Body of pancreas (tissue), 4 donors: Measurements from ENCODE around the gene SLC6A20. TPM values are rescaled to one million over a fixed set of nuclear protein-coding genes. Genes with fewer than 3 reads are reported as not detected.

ENCODE experiments used
- ATAC-seq: fragments of 150-250 bp; one replicate; pipeline ENCODE4 v1.9.1; 2016
- DNase-seq, 4 donors: peaks; one replicate each; pipeline ENCODE4 v3.0.0-alpha.2; 2019
- H3K27ac ChIP-seq, 4 donors: fragments of 200-600 bp; sonication (generic); 1 replicate in 3 of 4; 2 replicates in 1 of 4; pipeline versions ENCODE4 v1.5.1 to v1.6.1; 2016 to 2019; ENCODE audit warnings: mild to moderate bottlenecking in 1 of 4, mixed read lengths in 1 of 4, moderate library complexity in 1 of 4
- H3K27me3 ChIP-seq, 2 donors: fragments of 200-600 bp; sonication (generic); one replicate each; pipeline ENCODE4 v1.6.0; 2016; ENCODE audit warnings: mild to moderate bottlenecking in 1 of 2
- H3K36me3 ChIP-seq, 2 donors: fragments of 200-600 bp; sonication (generic); replicated peaks in 1 of 2; 2 replicates each; pipeline ENCODE4 v1.5.1; 2016; ENCODE audit warnings: low read depth in 2 of 2; ENCODE audit not compliant: insufficient read depth in 1 of 2
- H3K4me1 ChIP-seq: fragments of 200-600 bp; sonication (generic); one replicate; pipeline ENCODE4 v1.6.0; 2016
- H3K4me3 ChIP-seq, 2 donors: fragments of 200-600 bp; sonication (generic); 1 replicate in 1 of 2; 2 replicates in 1 of 2; pipeline ENCODE4 v1.5.1; 2016 to 2019
- H3K9me3 ChIP-seq, 3 donors: fragments of 200-600 bp; sonication (generic); 1 replicate in 2 of 3; 2 replicates in 1 of 3; pipeline ENCODE4 v1.5.1; 2016
- POLR2A ChIP-seq, 3 donors: fragments of 450-650 bp; IDR thresholded peaks; one replicate each; pipeline ENCODE4 v1.6.1; 2016; ENCODE audit warnings: antibody characterized with exemption in 3 of 3, mild to moderate bottlenecking in 2 of 3
- WGBS, 2 donors: methylation state at CpG; one replicate each; pipeline ENCODE4 v1.1.5; 2017; 5-methylcytosine and 5-hydroxymethylcytosine counted together
- intact Hi-C: fragments of 100-400 bp; cut with DNase I; formaldehyde crosslinking; loops from one replicate; pipeline ENCODE4 v1.15.1; 2023
- total RNA-seq, 2 donors: library from RNA; depleted of rRNA; stranded (reverse); fragments of >200 nt; gene quantifications; one replicate each; pipeline ENCODE4 v1.1.0, GENCODE V29; 2016
- TF ChIP-seq, protein P1 (sequence below), 7 experiments: fragments of 450-650 bp in 4 of 7; fragments of 200-600 bp in 3 of 7; sonication (generic) in 3 of 7; IDR thresholded peaks; one replicate each; pipeline ENCODE4 v1.5.1; 2016 to 2019; ENCODE audit warnings: antibody characterized with exemption in 7 of 7

The SLC6A20 gene
- total RNA-seq, 2 donors from 2014 or later: 4.7 to 5.3 TPM

DNA sequence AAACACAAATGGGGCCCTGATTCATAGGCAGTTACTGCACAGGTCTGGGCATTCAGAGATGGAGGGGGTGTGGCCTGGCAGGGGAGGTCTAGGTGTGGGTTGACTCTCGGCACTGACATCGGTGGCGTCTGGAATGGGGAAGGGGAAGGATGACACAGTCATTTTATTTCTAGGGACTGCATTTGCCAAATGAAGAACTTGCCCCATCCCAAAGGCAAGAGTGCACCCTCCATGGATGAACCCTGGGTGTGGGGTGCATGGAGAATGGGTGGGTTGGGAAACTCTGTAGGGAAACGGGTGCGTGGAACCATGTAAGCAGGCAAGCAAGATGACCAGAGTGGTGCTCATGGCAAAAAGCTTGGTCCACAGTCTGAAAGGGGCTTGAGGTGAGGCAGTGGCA, 24.5 kb downstream of the SLC6A20 start:
- intact Hi-C loops: no loop called here
- TF ChIP-seq, protein P1, sequence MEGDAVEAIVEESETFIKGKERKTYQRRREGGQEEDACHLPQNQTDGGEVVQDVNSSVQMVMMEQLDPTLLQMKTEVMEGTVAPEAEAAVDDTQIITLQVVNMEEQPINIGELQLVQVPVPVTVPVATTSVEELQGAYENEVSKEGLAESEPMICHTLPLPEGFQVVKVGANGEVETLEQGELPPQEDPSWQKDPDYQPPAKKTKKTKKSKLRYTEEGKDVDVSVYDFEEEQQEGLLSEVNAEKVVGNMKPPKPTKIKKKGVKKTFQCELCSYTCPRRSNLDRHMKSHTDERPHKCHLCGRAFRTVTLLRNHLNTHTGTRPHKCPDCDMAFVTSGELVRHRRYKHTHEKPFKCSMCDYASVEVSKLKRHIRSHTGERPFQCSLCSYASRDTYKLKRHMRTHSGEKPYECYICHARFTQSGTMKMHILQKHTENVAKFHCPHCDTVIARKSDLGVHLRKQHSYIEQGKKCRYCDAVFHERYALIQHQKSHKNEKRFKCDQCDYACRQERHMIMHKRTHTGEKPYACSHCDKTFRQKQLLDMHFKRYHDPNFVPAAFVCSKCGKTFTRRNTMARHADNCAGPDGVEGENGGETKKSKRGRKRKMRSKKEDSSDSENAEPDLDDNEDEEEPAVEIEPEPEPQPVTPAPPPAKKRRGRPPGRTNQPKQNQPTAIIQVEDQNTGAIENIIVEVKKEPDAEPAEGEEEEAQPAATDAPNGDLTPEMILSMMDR (IDR thresholded peaks at IDR 0.05): no peak
- TF ChIP-seq POLR2A (IDR thresholded peaks at IDR 0.05): no peak

DNA sequence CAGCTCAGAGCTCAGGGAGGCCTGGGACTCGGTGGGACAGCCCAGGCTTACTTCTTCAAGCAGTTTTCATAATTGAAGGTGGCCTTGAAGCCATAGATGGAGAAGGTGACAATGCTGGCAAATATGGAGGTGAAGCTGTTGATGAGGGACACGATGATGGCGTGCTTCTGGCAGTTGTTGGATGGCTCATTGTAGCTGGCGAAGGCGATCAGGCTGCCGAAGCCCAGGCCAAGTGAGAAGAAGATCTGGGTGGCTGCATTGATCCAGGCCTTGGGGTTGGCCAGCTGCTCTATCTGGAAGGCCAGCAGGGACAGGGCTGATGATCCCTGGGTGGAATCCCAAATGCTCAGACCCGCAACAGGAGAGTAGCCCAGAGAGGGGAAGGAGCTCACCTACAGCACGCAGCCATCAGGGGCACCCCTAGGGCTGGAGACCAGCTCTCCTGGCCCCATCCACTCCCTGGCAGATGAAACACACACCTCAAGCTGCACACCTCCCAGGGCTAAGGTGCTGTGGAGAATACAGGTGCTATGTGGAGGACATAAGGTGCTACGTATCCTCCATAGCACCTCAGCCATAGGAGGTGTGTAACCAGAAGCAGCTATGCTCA, 25.1 kb downstream of the SLC6A20 start:
- ATAC-seq (no peak), DNase-seq (no peak)
- no peaks in the 10 kb centered on the region for H3K4me1 ChIP-seq
- no peak overlapping the region for H3K27ac ChIP-seq
- intact Hi-C loops: no loop called here
- 93 to 97% methylated on average over 7 to 9 of the region's 9 CpGs for WGBS, 2 donors
- H3K4me3 ChIP-seq: no peak overlapping the region
- H3K36me3 ChIP-seq: no peaks in the 10 kb centered on the region
- no peaks in the 10 kb centered on the region for H3K27me3 ChIP-seq
- peak in 1 of 3 donors; percentile 1 for TF ChIP-seq POLR2A (IDR thresholded peaks at IDR 0.05)
- TF ChIP-seq, protein P1 (IDR thresholded peaks at IDR 0.05): no peak
- no peaks in the 10 kb centered on the region for H3K9me3 ChIP-seq

More for the DNA sequence above, 24.5 kb downstream of the SLC6A20 start:
- no peaks in the 10 kb centered on the region for H3K36me3 ChIP-seq
- H3K9me3 ChIP-seq: no peaks in the 10 kb centered on the region
- no peaks in the 10 kb centered on the region for H3K27me3 ChIP-seq
- H3K27ac ChIP-seq: no peak overlapping the region
- no peaks in the 10 kb centered on the region for H3K4me1 ChIP-seq
- no peak overlapping the region for H3K4me3 ChIP-seq
- DNase-seq: no peak
- 81 to 87% methylated on average over 5 of the region's 5 CpGs for WGBS, 2 donors
- no peak for ATAC-seq

DNA sequence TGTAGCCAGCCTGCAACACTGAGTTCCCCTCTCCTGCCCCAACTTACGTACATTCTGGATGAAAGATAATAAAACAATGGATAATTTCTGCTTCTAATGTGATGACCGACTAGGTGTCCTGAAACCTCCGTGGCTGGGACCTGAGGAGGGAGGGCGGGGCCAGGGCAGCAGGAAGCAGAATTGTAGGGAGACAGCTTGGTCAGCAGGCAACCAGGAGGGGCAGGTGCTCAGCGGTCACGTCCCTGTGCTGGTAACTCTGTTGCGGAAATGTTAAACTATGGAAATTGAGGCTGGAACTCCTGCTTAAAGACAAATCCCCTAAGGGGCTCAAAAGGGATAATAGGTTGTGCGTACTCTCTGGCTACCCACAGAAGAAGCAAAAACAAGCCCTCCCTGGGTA, 30.4 kb downstream of the SLC6A20 start:
- no peak overlapping the region for H3K27ac ChIP-seq
- WGBS, 2 donors: 73 to 78% methylated on average over 8 of the region's 8 CpGs
- H3K4me3 ChIP-seq: no peak overlapping the region
- ATAC-seq (no peak), DNase-seq (no peak)
- no peaks in the 10 kb centered on the region for H3K9me3 ChIP-seq
- no peaks in the 10 kb centered on the region for H3K27me3 ChIP-seq
- TF ChIP-seq, protein P1 (IDR thresholded peaks at IDR 0.05): no peak
- TF ChIP-seq POLR2A (IDR thresholded peaks at IDR 0.05): no peak
- peaks cover 14% of the 10 kb centered on the region for H3K4me1 ChIP-seq
- no peaks in the 10 kb centered on the region for H3K36me3 ChIP-seq
- intact Hi-C loops: loop anchor here (10.0 kb wide), 1 partner anchor 319 kb away; no protein-coding TSS in a partner anchor

DNA sequence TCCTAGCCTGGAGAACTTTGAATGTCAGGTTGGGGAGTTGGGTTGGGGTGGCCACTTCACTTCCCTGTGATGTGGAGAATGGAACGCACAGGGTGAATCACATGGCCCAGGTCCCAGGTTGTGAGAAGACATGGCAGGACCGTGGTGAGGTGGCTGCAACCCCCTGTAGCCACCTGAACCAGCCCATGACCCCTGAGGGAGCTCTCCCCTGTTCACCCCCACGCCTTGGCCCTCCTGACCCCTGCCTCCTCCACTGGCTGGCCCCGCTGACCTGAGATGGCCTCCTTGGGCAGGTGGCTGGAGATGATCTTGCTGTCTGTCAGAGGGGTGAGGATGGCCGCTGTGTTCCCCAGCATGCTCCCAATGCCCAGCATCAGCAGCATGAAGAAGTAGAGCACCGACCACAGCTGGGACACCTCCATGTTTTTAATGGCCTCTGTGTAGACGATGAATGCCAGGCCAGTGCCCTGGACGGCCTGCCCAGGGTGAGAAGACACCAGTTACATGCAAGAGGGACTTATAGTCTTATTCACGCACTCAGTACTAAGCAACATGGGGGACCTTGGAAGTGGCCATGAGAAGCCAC, 31.0 kb downstream of the SLC6A20 start:
- ATAC-seq (no peak), DNase-seq (no peak)
- Histone ChIP-seq H3K27ac (no peak overlapping the region), H3K4me1 (peaks cover 14% of the 10 kb centered on the region), H3K27me3 (no peaks in the 10 kb centered on the region), H3K9me3 (no peaks in the 10 kb centered on the region), H3K36me3 (no peaks in the 10 kb centered on the region), H3K4me3 (no peak overlapping the region)
- TF ChIP-seq, protein P1 (IDR thresholded peaks at IDR 0.05): no peak
- no peak for TF ChIP-seq POLR2A (IDR thresholded peaks at IDR 0.05)
- intact Hi-C loops: loop anchor here (10.0 kb wide), 1 partner anchor 319 kb away; no protein-coding TSS in a partner anchor
- 79 to 80% methylated on average over 8 to 9 of the region's 9 CpGs for WGBS, 2 donors

DNA sequence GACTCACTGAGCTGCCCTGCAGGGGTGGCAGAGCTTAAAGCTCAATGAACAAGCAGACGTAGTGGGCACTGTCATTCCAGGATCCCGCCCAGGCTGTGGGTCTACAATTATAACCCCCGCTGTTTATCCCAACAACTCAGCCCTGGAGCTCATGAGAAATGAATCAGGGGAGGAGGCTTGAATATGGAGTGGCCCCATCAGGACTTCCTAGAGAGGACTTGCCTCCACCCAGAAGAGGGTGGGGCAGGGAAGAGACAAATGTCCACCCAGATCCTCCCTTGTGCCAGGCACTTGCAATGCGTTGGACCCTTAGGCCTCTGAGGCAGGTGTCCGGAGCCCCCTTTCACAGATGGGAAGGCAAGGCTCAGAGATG, 33.0 kb downstream of the SLC6A20 start:
- Histone ChIP-seq H3K4me3 (no peak overlapping the region), H3K27ac (no peak overlapping the region), H3K9me3 (no peaks in the 10 kb centered on the region), H3K36me3 (no peaks in the 10 kb centered on the region), H3K4me1 (peaks cover 14% of the 10 kb centered on the region), H3K27me3 (no peaks in the 10 kb centered on the region)
- DNase-seq (no peak), ATAC-seq (no peak)
- intact Hi-C loops: loop anchor here (10.0 kb wide), 1 partner anchor 322 kb away; no protein-coding TSS in a partner anchor
- TF ChIP-seq POLR2A (IDR thresholded peaks at IDR 0.05): no peak
- TF ChIP-seq, protein P1 (IDR thresholded peaks at IDR 0.05): no peak
- 85 to 90% methylated on average over 5 of the region's 5 CpGs for WGBS, 2 donors
